Activated T-cell treated with anti-CD3 and anti-CD28 coated beads, Interleukin-2, amount 50 U/mL, for 4 hours (primary cell): Measurements from ENCODE around the gene IRF2BP1. TPM values are rescaled to one million over a fixed set of nuclear protein-coding genes. Genes with fewer than 3 reads are reported as not detected.

ENCODE experiments used
- ATAC-seq, 2 donors: fragments of 200-7000 bp; cut with Tn5 transposase; one replicate each; pipeline ENCODE4 v1.10.0; 2021
- DNase-seq: peaks from one replicate; pipeline ENCODE4 v3.0.0-alpha.2; 2020
- H3K27me3 Mint-ChIP-seq: one replicate; pipeline ENCODE4 v1.8.0; 2021; ENCODE audit warnings: low read depth, mixed read lengths
- H3K36me3 Mint-ChIP-seq: one replicate; pipeline ENCODE4 v1.8.0; 2022; ENCODE audit warnings: mixed read lengths; ENCODE audit not compliant: insufficient read depth
- H3K4me1 Mint-ChIP-seq: one replicate; pipeline ENCODE4 v1.8.0; 2021; ENCODE audit warnings: low read depth, mixed read lengths
- H3K4me3 Mint-ChIP-seq: one replicate; pipeline ENCODE4 v1.8.0; 2021; ENCODE audit warnings: mild to moderate bottlenecking, moderate library complexity, mixed read lengths
- H3K9me3 Mint-ChIP-seq: one replicate; pipeline ENCODE4 v1.8.0; 2021; ENCODE audit warnings: mixed read lengths
- total RNA-seq, 3 donors: library from RNA; stranded (reverse); gene quantifications; one replicate each; pipeline ENCODE4 v1.2.1, GENCODE V29; 2021

IRF2BP1 gene
- total RNA-seq, 3 donors from 2014 or later, result 21.8 to 24.5 (median 22.2) TPM

- H3K4me1 Mint-ChIP-seq, result peaks cover 25% of the 10 kb centered on the region
- H3K27me3 Mint-ChIP-seq, result peaks cover 17% of the 10 kb centered on the region
- H3K9me3 Mint-ChIP-seq, result no peaks in the 10 kb centered on the region
- ATAC-seq (no peak), DNase-seq (no peak)
- H3K4me3 Mint-ChIP-seq, result peak overlapping the region; percentile 65
- H3K36me3 Mint-ChIP-seq, result no peaks in the 10 kb centered on the region
Observed at GRCh38 chr19:45864629-45865082, 21.3 kb downstream of the IRF2BP1 start.

GRCh38 chr19:45863840-45864628 lies 21.9 kb downstream of the IRF2BP1 start, which contains the start of gene FOXA3:
Gene FOXA3, plus strand, starts transcription at chr19:45864326. Its CDS starts 131 bp downstream, at chr19:45864457.
- Mint-ChIP-seq H3K4me3 (peak within 1 kb of the TSS; percentile 93), H3K4me1 (peaks cover 25% of the 10 kb centered on the region), H3K9me3 (no peaks in the 10 kb centered on the region), H3K36me3 (peaks cover 2% of the 10 kb centered on the region), H3K27me3 (peaks cover 17% of the 10 kb centered on the region)
- ATAC-seq (peak; percentile 29 to 31), DNase-seq (peak; percentile 47)

GRCh38 chr19:45863335-45863839 lies 22.6 kb downstream of the IRF2BP1 start:
- no peak for DNase-seq
- no peak for ATAC-seq
- Mint-ChIP-seq H3K36me3 (peaks cover 6% of the 10 kb centered on the region), H3K4me3 (peak overlapping the region; percentile 93), H3K9me3 (no peaks in the 10 kb centered on the region), H3K4me1 (peaks cover 25% of the 10 kb centered on the region), H3K27me3 (peaks cover 17% of the 10 kb centered on the region)

- H3K36me3 Mint-ChIP-seq, result peaks cover 10% of the 10 kb centered on the region
- peak; percentile 94 to 96 for ATAC-seq
- H3K27me3 Mint-ChIP-seq, result peaks cover 17% of the 10 kb centered on the region
- peak; percentile 97 for DNase-seq
- peaks cover 29% of the 10 kb centered on the region for H3K4me1 Mint-ChIP-seq
- peak within 1 kb of the TSS; percentile 93 for H3K4me3 Mint-ChIP-seq
- H3K9me3 Mint-ChIP-seq, result no peaks in the 10 kb centered on the region
Observed at GRCh38 chr19:45862564-45863334, 23.2 kb downstream of the IRF2BP1 start, which contains the start of gene SYMPK. Gene SYMPK, minus strand, starts transcription at chr19:45863147. Its CDS starts 8,652 bp downstream, at chr19:45854495.

- peaks cover 29% of the 10 kb centered on the region for H3K4me1 Mint-ChIP-seq
Observed at GRCh38 chr19:45862271-45862563, 23.7 kb downstream of the IRF2BP1 start.

GRCh38 chr19:45860359-45861259 lies 25.3 kb downstream of the IRF2BP1 start:
- no peaks in the 10 kb centered on the region for H3K9me3 Mint-ChIP-seq
- H3K27me3 Mint-ChIP-seq, result peaks cover 14% of the 10 kb centered on the region
- H3K36me3 Mint-ChIP-seq, result peaks cover 12% of the 10 kb centered on the region
- no peak for ATAC-seq
- DNase-seq, result no peak
- H3K4me3 Mint-ChIP-seq, result peak overlapping the region; percentile 93
- peaks cover 29% of the 10 kb centered on the region for H3K4me1 Mint-ChIP-seq

More at GRCh38 chr19:45862271-45862563, 23.7 kb downstream of the IRF2BP1 start:
- Mint-ChIP-seq H3K4me3 (peak overlapping the region; percentile 93), H3K36me3 (peaks cover 10% of the 10 kb centered on the region), H3K27me3 (peaks cover 17% of the 10 kb centered on the region), H3K9me3 (no peaks in the 10 kb centered on the region)
- no peak for DNase-seq
- ATAC-seq, result no peak

GRCh38 chr19:45854167-45854778 lies 31.7 kb downstream of the IRF2BP1 start:
- no peaks in the 10 kb centered on the region for H3K9me3 Mint-ChIP-seq

GRCh38 chr19:45852983-45853382 lies 33.0 kb downstream of the IRF2BP1 start:
- Mint-ChIP-seq H3K36me3 (peaks cover 33% of the 10 kb centered on the region), H3K27me3 (no peaks in the 10 kb centered on the region), H3K4me3 (no peak overlapping the region), H3K4me1 (peaks cover under 1% of the 10 kb centered on the region), H3K9me3 (no peaks in the 10 kb centered on the region)
- DNase-seq, result no peak
- ATAC-seq, result no peak

More at GRCh38 chr19:45854167-45854778, 31.7 kb downstream of the IRF2BP1 start:
- Mint-ChIP-seq H3K4me3 (no peak overlapping the region), H3K27me3 (no peaks in the 10 kb centered on the region), H3K4me1 (peaks cover 4% of the 10 kb centered on the region), H3K36me3 (peaks cover 36% of the 10 kb centered on the region)
- ATAC-seq, result no peak
- no peak for DNase-seq

- peaks cover 33% of the 10 kb centered on the region for H3K36me3 Mint-ChIP-seq
- no peaks in the 10 kb centered on the region for H3K9me3 Mint-ChIP-seq
- ATAC-seq, result no peak
- no peaks in the 10 kb centered on the region for H3K27me3 Mint-ChIP-seq
- H3K4me1 Mint-ChIP-seq, result no peaks in the 10 kb centered on the region
- H3K4me3 Mint-ChIP-seq, result no peak overlapping the region
- DNase-seq, result no peak
Observed at GRCh38 chr19:45852145-45852750, 33.7 kb downstream of the IRF2BP1 start.

GRCh38 chr19:45848922-45849321 lies 37.0 kb downstream of the IRF2BP1 start:
- Mint-ChIP-seq H3K9me3 (no peaks in the 10 kb centered on the region), H3K4me3 (no peak overlapping the region), H3K27me3 (no peaks in the 10 kb centered on the region), H3K36me3 (peaks cover 44% of the 10 kb centered on the region), H3K4me1 (no peaks in the 10 kb centered on the region)
- no peak for ATAC-seq
- no peak for DNase-seq

- DNase-seq (no peak), ATAC-seq (no peak)
- Mint-ChIP-seq H3K27me3 (no peaks in the 10 kb centered on the region), H3K4me3 (no peak overlapping the region), H3K36me3 (peaks cover 50% of the 10 kb centered on the region), H3K9me3 (no peaks in the 10 kb centered on the region), H3K4me1 (no peaks in the 10 kb centered on the region)
Observed at GRCh38 chr19:45847663-45848062, 38.3 kb downstream of the IRF2BP1 start.

- H3K9me3 Mint-ChIP-seq, result no peaks in the 10 kb centered on the region
- no peak for DNase-seq
- H3K4me3 Mint-ChIP-seq, result no peak overlapping the region
- no peak for ATAC-seq
- no peaks in the 10 kb centered on the region for H3K27me3 Mint-ChIP-seq
- H3K36me3 Mint-ChIP-seq, result peaks cover 54% of the 10 kb centered on the region
- H3K4me1 Mint-ChIP-seq, result no peaks in the 10 kb centered on the region
Observed at GRCh38 chr19:45842198-45842597, 43.7 kb downstream of the IRF2BP1 start.

GRCh38 chr19:45834970-45835369 lies 51.0 kb downstream of the IRF2BP1 start:
- Mint-ChIP-seq H3K36me3 (peaks cover 36% of the 10 kb centered on the region), H3K4me1 (no peaks in the 10 kb centered on the region), H3K4me3 (no peak overlapping the region), H3K27me3 (no peaks in the 10 kb centered on the region), H3K9me3 (no peaks in the 10 kb centered on the region)
- ATAC-seq, result no peak
- DNase-seq, result no peak
